Panc1 (cell line): ENCODE measurements around the gene CCDC69. TPM values are rescaled to one million over a fixed set of nuclear protein-coding genes. Genes with fewer than 3 reads are reported as not detected.

Experiments
- ATAC-seq: fragments of 200-7000 bp; cut with Tn5 transposase; 2 replicates; pipeline ENCODE4 v1.9.1; 2020; ENCODE audit warnings: mild to moderate bottlenecking, moderate library complexity
- BruUV-seq: library from RNA; stranded (reverse); fragments of 400-500 nt; replicated peaks from 2 replicates; lab custom pipeline; 2021; lab: Mats Ljungman, UMichigan
- CTCF ChIA-PET: fragments of 300-600 bp; sonication (Branson Sonifier 250); formaldehyde crosslinking; loops from one replicate; lab custom pipeline; 2022; ENCODE audit warnings: antibody characterized with exemption; lab: Charles Lee
- POLR2A ChIA-PET: fragments of 300-600 bp; sonication (Branson Sonifier 250); formaldehyde crosslinking; loops from one replicate; lab custom pipeline; 2022; ENCODE audit warnings: antibody characterized with exemption; lab: Charles Lee
- DNase-seq: peaks from one replicate; pipeline ENCODE4 v3.0.0-alpha.2; 2010; ENCODE audit warnings: low read depth, low spot score
- H3K27ac ChIP-seq: 2 replicates; pipeline ENCODE4 v1.5.1; 2011; ENCODE audit warnings: mild to moderate bottlenecking, low read length, inconsistent platforms
- H3K27me3 ChIP-seq: fragments of 200-500 bp; sonication (Bioruptor generic); 2 replicates; pipeline ENCODE4 v1.6.0; 2014; ENCODE audit warnings: low read length, inconsistent platforms; ENCODE audit not compliant: control insufficient read depth, insufficient read depth
- H3K36me3 ChIP-seq: fragments of 200-500 bp; sonication (Bioruptor generic); 2 replicates; pipeline ENCODE4 v1.5.1; 2014; ENCODE audit warnings: inconsistent platforms, mild to moderate bottlenecking, low read length, moderate library complexity; ENCODE audit not compliant: control insufficient read depth, insufficient read depth
- H3K4me1 ChIP-seq: 2 replicates; pipeline ENCODE4 v1.5.1; 2011; ENCODE audit warnings: inconsistent platforms, mild to moderate bottlenecking, low read length, moderate library complexity; ENCODE audit not compliant: control insufficient read depth, insufficient read depth
- H3K4me3 ChIP-seq, 2 experiments: 2 replicates each; pipeline ENCODE4 v1.5.1; 2011 to 2012; ENCODE audit warnings: low read depth in 2 of 2, low read length in 2 of 2, mild to moderate bottlenecking in 2 of 2, inconsistent platforms in 1 of 2, moderate library complexity in 1 of 2
- H3K9me3 ChIP-seq: fragments of 200-500 bp; sonication (Bioruptor generic); 2 replicates; pipeline ENCODE4 v1.5.1; 2014; ENCODE audit warnings: low read depth, mild to moderate bottlenecking, inconsistent platforms, low read length, moderate library complexity; ENCODE audit not compliant: control insufficient read depth, insufficient read depth
- POLR2AphosphoS5 ChIP-seq: IDR thresholded peaks from 2 replicates; pipeline ENCODE4 v1.6.1; 2012; ENCODE audit warnings: mild to moderate bottlenecking, low read depth, low read length, moderate library complexity
- SIN3A ChIP-seq: IDR thresholded peaks from 2 replicates; pipeline ENCODE4 v1.6.1; 2012; ENCODE audit warnings: low read depth, mild to moderate bottlenecking, low read length, moderate library complexity, borderline replicate concordance; ENCODE audit not compliant: insufficient read depth
- TCF7L2 ChIP-seq: IDR thresholded peaks from 2 replicates; pipeline ENCODE4 v1.6.1; 2011; ENCODE audit warnings: mild to moderate bottlenecking, low read depth, low read length, inconsistent platforms
- in situ Hi-C: cut with HindIII; loops from 2 replicates; pipeline ENCODE4 v1.10.0; 2016; ENCODE audit warnings: low sequenced_read_pairs, low pct_unique_long_range_greater_than_20kb
- intact Hi-C: fragments of 100-400 bp; cut with micrococcal nuclease; formaldehyde crosslinking; loops from one replicate; pipeline ENCODE4 v1.10.0; 2022; ENCODE audit not compliant: unreplicated experiment
- total RNA-seq: library from RNA; stranded (reverse); gene quantifications from one replicate; pipeline ENCODE4 v1.2.1, GENCODE V29; 2021; ENCODE audit not compliant: unreplicated experiment
- TF ChIP-seq, protein P1 (sequence below), 2 experiments: IDR thresholded peaks; 2 replicates each; pipeline ENCODE4 v1.6.1; 2011 to 2012; ENCODE audit warnings: low read depth in 2 of 2, control low read depth in 1 of 2, low read length in 1 of 2, mild to moderate bottlenecking in 1 of 2, moderate library complexity in 1 of 2; ENCODE audit not compliant: insufficient read depth in 1 of 2
- TF ChIP-seq, protein P2 (sequence below): fragments of 450-650 bp; IDR thresholded peaks from 2 replicates; pipeline ENCODE4 v1.5.1; 2017; ENCODE audit warnings: mild to moderate bottlenecking

CCDC69 gene
- total RNA-seq, 1 experiment from 2014 or later, result 2.1 TPM

DNA sequence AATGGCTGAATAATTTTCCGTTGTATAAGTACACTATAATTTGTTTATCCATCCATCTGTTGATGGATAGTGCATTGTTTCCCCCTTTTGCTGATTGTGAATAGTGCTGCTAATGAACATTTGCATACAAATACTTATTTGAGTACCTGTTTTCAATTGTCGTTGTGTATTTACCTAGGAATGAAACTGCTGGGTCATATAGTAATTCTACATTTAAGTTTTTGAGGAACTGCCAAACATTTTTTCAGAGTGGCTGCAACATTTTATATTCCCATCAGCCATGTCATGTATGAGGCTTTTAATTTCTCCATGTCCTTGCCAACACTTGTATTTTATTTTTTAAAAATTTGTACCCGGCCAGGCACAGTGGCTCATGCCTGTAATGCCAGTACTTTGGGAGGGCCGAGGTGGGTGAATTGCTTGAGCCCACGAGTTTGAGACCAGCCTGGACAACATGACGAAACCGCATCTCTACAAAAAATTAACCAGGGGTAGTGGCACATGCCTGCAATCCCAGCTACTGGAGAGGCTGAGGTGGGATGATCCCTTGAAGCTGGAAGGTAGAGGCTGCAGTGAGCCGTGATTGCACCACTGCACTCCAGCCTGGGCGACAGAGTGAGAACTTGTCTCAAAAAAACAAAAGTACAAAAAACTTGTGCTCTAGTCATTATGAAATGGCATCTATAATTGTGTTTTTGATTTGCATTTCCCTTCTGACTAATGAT is 64.1 kb downstream of the CCDC69 start:
- ATAC-seq, result no peak
- no TSS peak for BruUV-seq
- in situ Hi-C loops, result no loop called here
- ChIA-PET CTCF (no interaction called here), POLR2A (no interaction called here)
- no peaks in the 10 kb centered on the region for H3K9me3 ChIP-seq
- H3K4me3 ChIP-seq, result no peak overlapping the region
- DNase-seq, result no peak
- intact Hi-C loops, result loop anchor here (5.0 to 10.0 kb wide), 2 partner anchors 158 to 355 kb away; no protein-coding TSS in a partner anchor
- no peak for TF ChIP-seq TCF7L2
- H3K27ac ChIP-seq, result no peak overlapping the region
- H3K27me3 ChIP-seq, result no peaks in the 10 kb centered on the region; the same call in 1 of the 2 replicates
- 0 out of 2 replicates have a peak, but pooled peaks cover 8% of the 10 kb centered on the region for H3K4me1 ChIP-seq
- no peaks in the 10 kb centered on the region; the same call in 1 of the 2 replicates for H3K36me3 ChIP-seq

- H3K4me1 ChIP-seq, result 0 out of 2 replicates have a peak, but pooled peaks cover 8% of the 10 kb centered on the region
- ATAC-seq, result no peak
- CTCF ChIA-PET, result interaction anchor here (0.6 to 0.7 kb wide), 2 partner anchors 156 to 518 kb away, joined by 5 to 9 read pairs; partner anchors contain the start of gene SYNPO
- no peaks in the 10 kb centered on the region; the same call in 1 of the 2 replicates for H3K27me3 ChIP-seq
- intact Hi-C loops, result no loop called here
- no peaks in the 10 kb centered on the region; the same call in 1 of the 2 replicates for H3K36me3 ChIP-seq
- DNase-seq, result no peak
- H3K9me3 ChIP-seq, result no peaks in the 10 kb centered on the region
- POLR2A ChIA-PET, result interaction anchor here (0.6 kb wide), 1 partner anchor 40 kb away, joined by 3 read pairs; no protein-coding TSS in a partner anchor
- TF ChIP-seq TCF7L2, result no peak
- TF ChIP-seq SIN3A, result no peak
- TF ChIP-seq, protein P1, sequence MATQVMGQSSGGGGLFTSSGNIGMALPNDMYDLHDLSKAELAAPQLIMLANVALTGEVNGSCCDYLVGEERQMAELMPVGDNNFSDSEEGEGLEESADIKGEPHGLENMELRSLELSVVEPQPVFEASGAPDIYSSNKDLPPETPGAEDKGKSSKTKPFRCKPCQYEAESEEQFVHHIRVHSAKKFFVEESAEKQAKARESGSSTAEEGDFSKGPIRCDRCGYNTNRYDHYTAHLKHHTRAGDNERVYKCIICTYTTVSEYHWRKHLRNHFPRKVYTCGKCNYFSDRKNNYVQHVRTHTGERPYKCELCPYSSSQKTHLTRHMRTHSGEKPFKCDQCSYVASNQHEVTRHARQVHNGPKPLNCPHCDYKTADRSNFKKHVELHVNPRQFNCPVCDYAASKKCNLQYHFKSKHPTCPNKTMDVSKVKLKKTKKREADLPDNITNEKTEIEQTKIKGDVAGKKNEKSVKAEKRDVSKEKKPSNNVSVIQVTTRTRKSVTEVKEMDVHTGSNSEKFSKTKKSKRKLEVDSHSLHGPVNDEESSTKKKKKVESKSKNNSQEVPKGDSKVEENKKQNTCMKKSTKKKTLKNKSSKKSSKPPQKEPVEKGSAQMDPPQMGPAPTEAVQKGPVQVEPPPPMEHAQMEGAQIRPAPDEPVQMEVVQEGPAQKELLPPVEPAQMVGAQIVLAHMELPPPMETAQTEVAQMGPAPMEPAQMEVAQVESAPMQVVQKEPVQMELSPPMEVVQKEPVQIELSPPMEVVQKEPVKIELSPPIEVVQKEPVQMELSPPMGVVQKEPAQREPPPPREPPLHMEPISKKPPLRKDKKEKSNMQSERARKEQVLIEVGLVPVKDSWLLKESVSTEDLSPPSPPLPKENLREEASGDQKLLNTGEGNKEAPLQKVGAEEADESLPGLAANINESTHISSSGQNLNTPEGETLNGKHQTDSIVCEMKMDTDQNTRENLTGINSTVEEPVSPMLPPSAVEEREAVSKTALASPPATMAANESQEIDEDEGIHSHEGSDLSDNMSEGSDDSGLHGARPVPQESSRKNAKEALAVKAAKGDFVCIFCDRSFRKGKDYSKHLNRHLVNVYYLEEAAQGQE (IDR thresholded peaks at IDR 0.05; ENCODE audit: insufficient read depth in 1 of 2, low read depth in 2 of 2, low read length in 1 of 2), result no peak
- TF ChIP-seq, protein P2, sequence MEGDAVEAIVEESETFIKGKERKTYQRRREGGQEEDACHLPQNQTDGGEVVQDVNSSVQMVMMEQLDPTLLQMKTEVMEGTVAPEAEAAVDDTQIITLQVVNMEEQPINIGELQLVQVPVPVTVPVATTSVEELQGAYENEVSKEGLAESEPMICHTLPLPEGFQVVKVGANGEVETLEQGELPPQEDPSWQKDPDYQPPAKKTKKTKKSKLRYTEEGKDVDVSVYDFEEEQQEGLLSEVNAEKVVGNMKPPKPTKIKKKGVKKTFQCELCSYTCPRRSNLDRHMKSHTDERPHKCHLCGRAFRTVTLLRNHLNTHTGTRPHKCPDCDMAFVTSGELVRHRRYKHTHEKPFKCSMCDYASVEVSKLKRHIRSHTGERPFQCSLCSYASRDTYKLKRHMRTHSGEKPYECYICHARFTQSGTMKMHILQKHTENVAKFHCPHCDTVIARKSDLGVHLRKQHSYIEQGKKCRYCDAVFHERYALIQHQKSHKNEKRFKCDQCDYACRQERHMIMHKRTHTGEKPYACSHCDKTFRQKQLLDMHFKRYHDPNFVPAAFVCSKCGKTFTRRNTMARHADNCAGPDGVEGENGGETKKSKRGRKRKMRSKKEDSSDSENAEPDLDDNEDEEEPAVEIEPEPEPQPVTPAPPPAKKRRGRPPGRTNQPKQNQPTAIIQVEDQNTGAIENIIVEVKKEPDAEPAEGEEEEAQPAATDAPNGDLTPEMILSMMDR, result no peak
- TF ChIP-seq POLR2AphosphoS5, result no peak
- no TSS peak for BruUV-seq
- in situ Hi-C loops, result no loop called here
- peak overlapping the region; percentile 80 for H3K27ac ChIP-seq
- peak overlapping the region; percentile 69 to 70 for H3K4me3 ChIP-seq
These were observed 65.6 kb downstream of the CCDC69 start for GRCh38 chr5:151158287-151158661.
